ENCODE measurements around the gene CPA4.

DNA sequence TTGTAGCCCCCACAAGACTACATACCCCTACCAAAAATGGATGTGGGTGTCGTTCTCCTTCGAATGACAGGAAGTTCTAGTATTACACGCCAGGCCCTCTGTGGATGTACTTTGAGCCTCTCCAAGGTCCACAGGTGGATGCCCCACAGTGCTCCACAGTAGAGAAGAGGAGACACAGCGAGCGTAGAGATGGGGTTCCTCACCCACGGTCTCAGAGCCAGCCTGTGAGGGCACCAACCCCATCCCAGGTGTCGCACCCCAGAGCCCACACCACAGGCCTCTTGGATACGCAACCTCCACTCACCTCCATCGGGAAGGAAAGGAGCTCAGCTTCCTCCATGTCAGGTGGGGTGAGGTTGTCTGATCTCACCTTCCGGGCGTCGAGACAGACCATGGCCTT, 54.0 kb downstream of the CPA4 start:
- TF ChIP-seq THAP11 (CRISPR knock-in tag; IDR thresholded peaks at IDR 0.05) (no peak), MAFK (conservative IDR thresholded peaks at IDR 0.05 in 1 of 2, IDR thresholded peaks at IDR 0.05 in 1 of 2; ENCODE audit: low read length in 2 of 2) (no peak), POLR2A (IDR thresholded peaks at IDR 0.05; ENCODE audit: insufficient read depth in 1 of 2, low read depth in 2 of 2, low read length in 2 of 2) (no peak), MXI1 (IDR thresholded peaks at IDR 0.05; ENCODE audit: borderline replicate concordance, low read depth, low read length) (no peak), KLF11 (CRISPR knock-in tag; IDR thresholded peaks at IDR 0.05) (no peak), ZNF335 (CRISPR knock-in tag; IDR thresholded peaks at IDR 0.05) (no peak), DPF2 (CRISPR knock-in tag; IDR thresholded peaks at IDR 0.05; ENCODE audit: borderline replicate concordance, low read depth) (no peak)
- TF ChIP-seq, protein P1, sequence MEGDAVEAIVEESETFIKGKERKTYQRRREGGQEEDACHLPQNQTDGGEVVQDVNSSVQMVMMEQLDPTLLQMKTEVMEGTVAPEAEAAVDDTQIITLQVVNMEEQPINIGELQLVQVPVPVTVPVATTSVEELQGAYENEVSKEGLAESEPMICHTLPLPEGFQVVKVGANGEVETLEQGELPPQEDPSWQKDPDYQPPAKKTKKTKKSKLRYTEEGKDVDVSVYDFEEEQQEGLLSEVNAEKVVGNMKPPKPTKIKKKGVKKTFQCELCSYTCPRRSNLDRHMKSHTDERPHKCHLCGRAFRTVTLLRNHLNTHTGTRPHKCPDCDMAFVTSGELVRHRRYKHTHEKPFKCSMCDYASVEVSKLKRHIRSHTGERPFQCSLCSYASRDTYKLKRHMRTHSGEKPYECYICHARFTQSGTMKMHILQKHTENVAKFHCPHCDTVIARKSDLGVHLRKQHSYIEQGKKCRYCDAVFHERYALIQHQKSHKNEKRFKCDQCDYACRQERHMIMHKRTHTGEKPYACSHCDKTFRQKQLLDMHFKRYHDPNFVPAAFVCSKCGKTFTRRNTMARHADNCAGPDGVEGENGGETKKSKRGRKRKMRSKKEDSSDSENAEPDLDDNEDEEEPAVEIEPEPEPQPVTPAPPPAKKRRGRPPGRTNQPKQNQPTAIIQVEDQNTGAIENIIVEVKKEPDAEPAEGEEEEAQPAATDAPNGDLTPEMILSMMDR (CRISPR knock-in tag; IDR thresholded peaks at IDR 0.05) = no peak
